Osteocyte (in vitro differentiated cells): ENCODE data around the gene MCOLN3. TPM values are rescaled to one million over a fixed set of nuclear protein-coding genes. Genes with fewer than 3 reads are reported as not detected.
A peak's percentile ranks its signal among the peaks of the same experiment; 100 is the strongest.

Experiments
- DNase-seq: peaks from one replicate; pipeline ENCODE4 v3.0.0; 2021; ENCODE audit warnings: mixed read lengths; ENCODE audit not compliant: unreplicated experiment; ENCODE audit errors: extremely low spot score
- H3K27ac Mint-ChIP-seq: one replicate; pipeline ENCODE4 v1.8.0; 2021; ENCODE audit warnings: mild to moderate bottlenecking, mixed read lengths; ENCODE audit not compliant: unreplicated experiment
- H3K27me3 Mint-ChIP-seq: one replicate; pipeline ENCODE4 v1.8.0; 2021; ENCODE audit warnings: mixed read lengths; ENCODE audit not compliant: unreplicated experiment
- H3K36me3 Mint-ChIP-seq: one replicate; pipeline ENCODE4 v1.8.0; 2021; ENCODE audit warnings: mixed read lengths; ENCODE audit not compliant: unreplicated experiment
- H3K4me1 Mint-ChIP-seq: one replicate; pipeline ENCODE4 v1.8.0; 2021; ENCODE audit warnings: mixed read lengths; ENCODE audit not compliant: unreplicated experiment
- H3K4me3 Mint-ChIP-seq: one replicate; pipeline ENCODE4 v1.8.0; 2021; ENCODE audit warnings: mild to moderate bottlenecking, moderate library complexity, mixed read lengths; ENCODE audit not compliant: unreplicated experiment
- H3K9me3 Mint-ChIP-seq: one replicate; pipeline ENCODE4 v1.8.0; 2021; ENCODE audit warnings: mixed read lengths; ENCODE audit not compliant: unreplicated experiment
- total RNA-seq: library from RNA; stranded (reverse); gene quantifications from 2 replicates; pipeline ENCODE4 v1.2.1, GENCODE V29; 2021
- TF ChIP-seq, protein P1 (sequence below): fragments of 200-600 bp; sonication (generic); IDR thresholded peaks from 2 replicates; pipeline ENCODE4 v1.5.0; 2021; ENCODE audit warnings: antibody characterized with exemption, mild to moderate bottlenecking, moderate library complexity

The MCOLN3 gene
- total RNA-seq, 1 donor from 2014 or later = not detected

DNA sequence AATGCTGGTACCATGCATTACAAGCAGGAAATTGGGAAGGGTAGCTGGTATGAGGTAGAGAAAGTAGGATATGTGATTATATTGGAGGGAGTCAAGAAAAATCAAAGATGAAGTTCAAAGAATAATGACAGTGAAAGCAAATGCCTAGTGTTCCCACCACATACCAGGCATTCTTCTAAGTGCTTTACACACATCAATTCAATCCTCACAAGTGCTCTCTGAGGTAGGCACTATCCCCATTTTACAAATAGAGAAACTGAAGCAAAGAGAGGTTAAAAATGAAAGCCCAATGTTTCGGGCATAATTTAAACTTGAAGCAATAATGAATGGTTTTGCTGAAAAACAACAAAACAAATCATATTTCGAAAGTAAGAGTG lies 40.1 kb upstream of the MCOLN3 start:
- Mint-ChIP-seq H3K9me3 (no peaks in the 10 kb centered on the region), H3K4me3 (no peak overlapping the region), H3K36me3 (no peaks in the 10 kb centered on the region), H3K4me1 (no peaks in the 10 kb centered on the region), H3K27ac (no peak overlapping the region), H3K27me3 (peaks cover 39% of the 10 kb centered on the region)
- TF ChIP-seq, protein P1, sequence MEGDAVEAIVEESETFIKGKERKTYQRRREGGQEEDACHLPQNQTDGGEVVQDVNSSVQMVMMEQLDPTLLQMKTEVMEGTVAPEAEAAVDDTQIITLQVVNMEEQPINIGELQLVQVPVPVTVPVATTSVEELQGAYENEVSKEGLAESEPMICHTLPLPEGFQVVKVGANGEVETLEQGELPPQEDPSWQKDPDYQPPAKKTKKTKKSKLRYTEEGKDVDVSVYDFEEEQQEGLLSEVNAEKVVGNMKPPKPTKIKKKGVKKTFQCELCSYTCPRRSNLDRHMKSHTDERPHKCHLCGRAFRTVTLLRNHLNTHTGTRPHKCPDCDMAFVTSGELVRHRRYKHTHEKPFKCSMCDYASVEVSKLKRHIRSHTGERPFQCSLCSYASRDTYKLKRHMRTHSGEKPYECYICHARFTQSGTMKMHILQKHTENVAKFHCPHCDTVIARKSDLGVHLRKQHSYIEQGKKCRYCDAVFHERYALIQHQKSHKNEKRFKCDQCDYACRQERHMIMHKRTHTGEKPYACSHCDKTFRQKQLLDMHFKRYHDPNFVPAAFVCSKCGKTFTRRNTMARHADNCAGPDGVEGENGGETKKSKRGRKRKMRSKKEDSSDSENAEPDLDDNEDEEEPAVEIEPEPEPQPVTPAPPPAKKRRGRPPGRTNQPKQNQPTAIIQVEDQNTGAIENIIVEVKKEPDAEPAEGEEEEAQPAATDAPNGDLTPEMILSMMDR = no peak
- no peak for DNase-seq

DNA sequence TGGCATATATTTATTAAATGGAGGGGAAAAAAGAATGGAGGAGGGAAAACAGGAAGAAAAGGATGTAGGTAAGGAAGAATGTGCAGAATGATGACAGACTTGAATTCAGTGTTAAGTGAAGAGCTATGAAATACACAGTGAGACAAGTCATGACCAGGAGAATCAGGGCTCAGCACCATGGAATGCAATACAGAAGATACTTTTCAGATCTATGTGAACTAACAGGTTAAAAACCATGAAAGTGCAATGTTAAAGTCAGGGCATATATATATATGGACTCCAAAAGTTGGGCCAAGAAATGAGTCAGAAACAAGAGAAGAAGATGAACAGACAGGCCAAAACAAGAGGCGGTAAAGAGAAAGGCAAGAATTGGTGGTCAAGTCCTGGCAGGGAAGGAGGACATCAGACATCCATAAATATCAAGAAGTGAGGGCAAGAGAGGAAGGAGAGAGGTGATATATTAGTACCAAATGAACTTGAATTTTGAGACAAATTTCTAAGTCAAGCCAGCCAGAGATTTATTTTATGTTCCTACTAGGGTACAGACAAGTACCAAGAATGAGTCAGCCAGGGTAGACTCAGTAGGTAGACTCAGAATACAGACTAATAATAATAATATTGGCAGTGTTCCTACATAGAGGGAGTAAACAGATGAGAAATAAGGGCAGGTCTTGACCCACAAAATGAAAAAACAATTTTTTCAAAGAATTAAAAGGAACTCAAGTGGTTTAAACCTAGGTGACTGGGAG lies 39.5 kb upstream of the MCOLN3 start:
- Mint-ChIP-seq H3K27ac (no peak overlapping the region), H3K4me3 (no peak overlapping the region)
- TF ChIP-seq, protein P1 = no peak

DNA sequence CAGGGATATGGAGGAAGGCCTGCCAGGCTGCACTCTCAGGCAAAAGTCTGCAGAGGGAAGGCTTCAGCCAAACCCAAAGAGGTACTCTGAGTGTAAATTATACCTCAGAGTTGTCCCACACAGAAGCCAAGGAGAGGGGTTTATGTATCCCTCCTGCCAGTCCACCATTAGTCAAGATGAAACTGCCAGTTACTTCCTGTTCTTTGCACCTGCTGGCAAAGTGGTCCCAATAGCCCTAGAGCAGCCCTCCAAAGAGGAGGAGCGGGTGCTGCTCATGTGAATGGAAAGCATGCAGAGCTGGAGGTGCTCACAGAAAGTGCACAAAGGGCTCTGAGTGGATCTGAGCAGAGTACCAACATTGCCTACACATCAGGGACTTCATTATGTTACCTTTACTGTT lies 37.1 kb upstream of the MCOLN3 start:
- no peak for DNase-seq
- Mint-ChIP-seq H3K4me3 (no peak overlapping the region), H3K4me1 (no peaks in the 10 kb centered on the region), H3K36me3 (no peaks in the 10 kb centered on the region), H3K27ac (no peak overlapping the region), H3K27me3 (peaks cover 46% of the 10 kb centered on the region), H3K9me3 (no peaks in the 10 kb centered on the region)
- TF ChIP-seq, protein P1 = no peak

More for the DNA sequence above, 39.5 kb upstream of the MCOLN3 start:
- no peak for DNase-seq
- H3K36me3 Mint-ChIP-seq = no peaks in the 10 kb centered on the region
- no peaks in the 10 kb centered on the region for H3K9me3 Mint-ChIP-seq
- peaks cover 40% of the 10 kb centered on the region for H3K27me3 Mint-ChIP-seq
- H3K4me1 Mint-ChIP-seq = no peaks in the 10 kb centered on the region

DNA sequence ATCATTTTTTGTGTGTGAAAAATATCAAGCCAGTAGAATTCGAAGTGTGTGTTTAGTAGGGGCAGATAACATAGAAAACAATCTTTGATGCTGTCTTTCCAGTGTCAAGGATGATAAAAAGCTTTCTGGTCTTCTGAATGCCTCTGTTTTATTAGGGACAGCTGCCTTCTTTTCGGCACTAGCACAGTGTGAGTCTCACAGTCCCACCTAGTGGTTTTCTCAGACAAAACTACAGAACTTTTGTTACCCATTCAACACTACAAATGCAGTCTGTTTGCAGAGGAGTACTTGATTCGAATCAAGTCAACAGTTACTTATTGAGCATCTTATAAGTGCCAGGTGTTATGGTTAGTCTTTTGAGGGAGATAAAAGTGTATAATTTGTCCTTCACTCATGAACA lies 30.6 kb upstream of the MCOLN3 start:
- H3K36me3 Mint-ChIP-seq = no peaks in the 10 kb centered on the region
- H3K9me3 Mint-ChIP-seq = peaks cover 18% of the 10 kb centered on the region
- H3K27ac Mint-ChIP-seq = no peak overlapping the region
- H3K4me1 Mint-ChIP-seq = no peaks in the 10 kb centered on the region
- TF ChIP-seq, protein P1 = peak; percentile 43
- no peak overlapping the region for H3K4me3 Mint-ChIP-seq
- no peak for DNase-seq
- H3K27me3 Mint-ChIP-seq = peaks cover 42% of the 10 kb centered on the region

DNA sequence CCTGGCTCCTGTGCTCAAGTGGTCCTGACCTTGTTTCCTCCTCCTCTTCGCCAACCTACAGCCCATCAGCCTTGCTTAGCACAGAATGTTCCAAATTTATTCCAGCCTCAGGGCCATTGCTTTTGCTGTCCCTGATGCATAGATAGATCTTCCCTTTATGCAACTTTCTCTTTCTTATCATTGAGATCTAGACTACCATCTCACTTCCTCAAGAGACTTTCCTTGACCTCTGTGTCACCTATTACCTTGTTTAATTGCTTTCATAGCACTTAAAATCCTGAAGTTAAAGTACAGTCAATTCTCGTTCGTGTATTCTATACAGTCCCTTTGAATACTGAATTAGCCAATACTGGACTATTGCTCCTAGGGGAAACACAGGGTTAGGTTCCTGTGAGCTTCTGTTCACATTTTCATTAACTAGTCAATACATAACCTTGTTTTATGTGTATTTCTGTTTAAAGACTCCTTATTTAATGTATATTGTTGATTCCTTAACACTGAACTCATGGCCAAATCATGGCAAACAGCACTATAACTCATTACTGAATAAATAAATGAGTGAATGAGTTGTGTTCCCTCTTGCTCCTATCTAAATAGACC lies 26.2 kb upstream of the MCOLN3 start:
- no peak for DNase-seq

More for the DNA sequence above, 26.2 kb upstream of the MCOLN3 start:
- H3K4me1 Mint-ChIP-seq = no peaks in the 10 kb centered on the region
- no peak overlapping the region for H3K27ac Mint-ChIP-seq
- no peaks in the 10 kb centered on the region for H3K36me3 Mint-ChIP-seq
- TF ChIP-seq, protein P1 = no peak
- H3K27me3 Mint-ChIP-seq = peaks cover 16% of the 10 kb centered on the region
- H3K9me3 Mint-ChIP-seq = peaks cover 18% of the 10 kb centered on the region
- no peak overlapping the region for H3K4me3 Mint-ChIP-seq
